Psoas muscle (tissue), 8 donors: ENCODE measurements around the gene ADCY10. TPM values are rescaled to one million over a fixed set of nuclear protein-coding genes. Genes with fewer than 3 reads are reported as not detected.

Experiments
- ATAC-seq, 4 donors: fragments of 200-7000 bp; cut with Tn5 transposase; one replicate each; pipeline ENCODE4 v1.9.1; 2020; ENCODE audit warnings: moderate library complexity in 3 of 4, mild to moderate bottlenecking in 2 of 4
- DNase-seq, 2 donors: peaks; one replicate each; pipeline ENCODE4 v3.0.0-alpha.2; 2020
- H3K27ac ChIP-seq: fragments of 200-600 bp; one replicate; pipeline ENCODE4 v1.8.0; 2022
- H3K27me3 ChIP-seq, 3 donors: fragments of 200-600 bp in 1 of 3; one replicate each; pipeline versions ENCODE4 v1.6.1 to v1.8.0; 2013 to 2022; ENCODE audit warnings: low read length in 2 of 3, mild to moderate bottlenecking in 2 of 3, moderate library complexity in 1 of 3; ENCODE audit not compliant: insufficient read depth in 3 of 3
- H3K36me3 ChIP-seq, 2 donors: fragments of 200-600 bp in 1 of 2; one replicate each; pipeline versions ENCODE4 v1.6.1 to v1.8.0; 2013 to 2022; ENCODE audit warnings: low read depth in 1 of 2, mild to moderate bottlenecking in 1 of 2, moderate library complexity in 1 of 2; ENCODE audit not compliant: insufficient read depth in 1 of 2
- H3K4me1 ChIP-seq: fragments of 200-600 bp; one replicate; pipeline ENCODE4 v1.8.0; 2022
- H3K4me3 ChIP-seq: fragments of 200-600 bp; one replicate; pipeline ENCODE4 v1.8.0; 2022; ENCODE audit warnings: mild to moderate bottlenecking
- H3K9me3 ChIP-seq: fragments of 200-600 bp; one replicate; pipeline ENCODE4 v1.8.0; 2022
- CTCF ChIP-seq: fragments of 200-600 bp; IDR thresholded peaks from one replicate; pipeline ENCODE4 v1.8.0; 2022; ENCODE audit warnings: antibody characterized with exemption
- WGBS, 3 donors: extraction: QIAGEN DNeasy Blood & Tissue Kit; methylation state at CpG; one replicate each; pipeline versions ENCODE4 v1.1.6 to v1.1.7; 2013; 5-methylcytosine and 5-hydroxymethylcytosine counted together
- intact Hi-C, 2 donors: fragments of 100-400 bp; cut with DNase I; formaldehyde crosslinking; loops; one replicate each; pipeline versions ENCODE4 v1.11.0 to v1.14.2; 2022
- polyA plus RNA-seq, 3 donors: library from polyadenylated mRNA; stranded (reverse); fragments of 200-250 nt; gene quantifications; one replicate each; pipeline ENCODE4 v1.2.3, GENCODE V29; 2013
- total RNA-seq, 4 donors: library from RNA; stranded (reverse); fragmentation: NEBNext Ultra II Directional in 2 of 4; extraction: Animal tissue kit (Norgen Biotek cat#: 25700) in 2 of 4; gene quantifications; one replicate each; pipeline versions ENCODE4 v1.2.1 to v1.2.4, GENCODE V29; 2021 to 2023
- donor health status: healthy with polysubstance abuse.
- donor health status: DM: no; HTN: no; CAD: no; lungs with moderate emphysema.
- donor health status: Bipolar disorder and iron deficiency.
- donor health status: healthy.
- donor health status: DM: yes; HTN: yes; CAD: no.
- donor health status: DM: no; HTN: no; CAD: no.
- donor health status: DM: no; HTN: no; CAD: no.
- donor health status: DM: yes; HTN: yes; CAD: no.

ADCY10 gene
- total and polyA plus RNA-seq, 7 donors, result 0.01 to 0.54 (median 0.17) TPM

DNA sequence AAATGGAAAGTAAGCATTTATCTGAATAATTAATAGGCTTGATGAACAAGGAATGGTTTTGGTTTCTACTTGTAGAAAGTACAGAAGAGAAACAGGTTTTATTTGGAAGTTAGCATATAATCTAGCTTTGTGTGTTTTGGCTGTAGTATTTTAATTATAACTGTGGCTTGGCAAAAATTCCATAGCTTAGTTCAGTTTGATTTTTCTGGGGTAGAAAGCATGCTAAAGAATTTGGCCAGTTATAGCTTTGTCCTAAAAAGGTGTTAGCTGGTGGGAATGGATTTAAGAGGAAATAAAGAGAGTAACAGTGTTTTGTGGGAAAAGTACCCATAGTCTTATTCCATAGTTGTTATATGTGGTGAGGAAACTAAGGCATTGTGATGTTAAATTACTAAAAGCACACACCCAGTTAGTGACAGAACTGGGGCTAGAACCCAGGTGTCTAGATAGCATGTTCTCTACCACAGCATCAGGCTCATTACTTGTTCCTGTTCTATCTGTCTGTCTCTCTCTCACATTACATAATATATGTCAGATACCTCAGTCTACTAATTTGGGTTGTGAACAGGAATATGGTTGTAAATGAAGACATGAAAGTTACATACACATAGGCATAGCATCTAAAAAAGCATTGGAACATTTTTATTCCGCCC is 137.2 kb downstream of the ADCY10 start:
- Histone ChIP-seq H3K27ac (no peak overlapping the region), H3K9me3 (peaks cover 11% of the 10 kb centered on the region), H3K4me3 (no peak overlapping the region), H3K27me3 (no peaks in the 10 kb centered on the region), H3K4me1 (no peaks in the 10 kb centered on the region), H3K36me3 (peaks cover 0 to 63% of the 10 kb centered on the region in 2 donors)
- DNase-seq, result no peak
- no peak for TF ChIP-seq CTCF
- intact Hi-C loops, result no loop called here
- no peak for ATAC-seq
- 93 to 100% (median 100%) methylated on average over 1 of the region's 1 CpG for WGBS, 3 donors

DNA sequence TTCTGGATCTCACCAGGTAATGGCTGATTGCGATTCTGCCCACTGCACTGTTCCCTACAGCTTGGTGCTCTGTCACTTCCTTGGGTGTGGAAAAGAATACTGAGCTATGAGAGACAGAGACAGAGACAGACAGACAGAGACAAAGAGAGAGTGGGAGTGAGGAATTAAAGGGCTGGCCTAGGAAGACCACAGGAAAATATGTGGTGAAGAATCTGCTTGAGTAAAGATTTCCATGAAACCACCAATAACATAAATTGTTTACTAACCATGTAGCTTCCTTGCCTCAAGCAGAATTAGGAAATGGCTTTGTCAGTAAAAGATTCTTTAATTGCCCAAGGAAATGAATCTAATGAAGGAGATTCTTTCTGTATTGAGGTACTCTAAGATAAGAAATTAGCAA is 137.8 kb downstream of the ADCY10 start:
- Histone ChIP-seq H3K9me3 (peaks cover 5% of the 10 kb centered on the region), H3K36me3 (peaks cover 0 to 63% of the 10 kb centered on the region in 2 donors), H3K27ac (no peak overlapping the region), H3K4me1 (no peaks in the 10 kb centered on the region), H3K4me3 (no peak overlapping the region), H3K27me3 (no peaks in the 10 kb centered on the region)
- ATAC-seq, result no peak
- intact Hi-C loops, result no loop called here
- WGBS, 3 donors, result 90 to 96% (median 96%) methylated on average over 1 of the region's 1 CpG
- no peak for DNase-seq
- TF ChIP-seq CTCF, result no peak

DNA sequence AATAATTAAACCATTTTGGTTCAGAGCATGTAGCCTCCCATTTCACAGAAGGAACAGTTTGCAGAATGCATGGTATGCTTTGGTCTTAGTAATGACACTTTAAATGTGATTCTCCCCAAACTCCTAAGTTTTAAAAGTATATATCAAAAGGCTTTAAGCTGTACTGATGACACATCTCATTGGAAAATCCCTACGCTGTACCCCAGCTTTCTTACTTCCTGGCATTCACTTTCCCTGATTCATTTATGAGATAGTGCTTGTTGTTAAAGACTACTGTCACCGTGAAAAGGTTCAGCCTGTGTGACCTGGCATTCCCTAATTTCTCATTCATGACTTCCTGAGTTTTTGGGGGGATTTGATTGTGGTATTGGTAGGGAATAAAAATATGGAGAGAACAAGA is 138.8 kb downstream of the ADCY10 start:
- 77 to 83% (median 80%) methylated on average over 2 of the region's 2 CpGs for WGBS, 3 donors
- Histone ChIP-seq H3K27me3 (no peaks in the 10 kb centered on the region), H3K4me3 (no peak overlapping the region), H3K9me3 (no peaks in the 10 kb centered on the region), H3K27ac (no peak overlapping the region), H3K4me1 (no peaks in the 10 kb centered on the region), H3K36me3 (peaks cover 0 to 56% of the 10 kb centered on the region in 2 donors)
- no peak for TF ChIP-seq CTCF
- ATAC-seq, result no peak
- intact Hi-C loops, result no loop called here
- no peak for DNase-seq

DNA sequence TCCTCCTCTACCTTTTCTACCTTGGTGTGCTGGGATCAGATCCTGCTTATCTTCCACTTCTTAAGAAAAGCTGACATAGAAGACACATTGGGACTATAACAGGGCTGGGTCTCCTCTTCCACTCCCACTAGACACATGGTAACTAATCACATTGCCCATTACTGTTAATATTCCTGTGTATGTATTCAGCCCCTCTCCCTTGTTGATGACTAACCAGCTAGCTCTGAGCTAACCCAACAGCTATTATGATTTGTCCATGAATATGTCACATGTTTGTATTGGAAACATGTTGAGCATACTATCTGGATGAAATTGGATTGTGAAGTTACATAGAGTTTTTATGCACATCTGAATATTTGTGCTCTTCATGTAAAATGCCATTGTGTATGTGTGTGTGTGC is 139.2 kb downstream of the ADCY10 start:
- H3K36me3 ChIP-seq, result peaks cover 0 to 53% of the 10 kb centered on the region in 2 donors
- ATAC-seq, result no peak

More for the DNA sequence above, 139.2 kb downstream of the ADCY10 start:
- H3K27ac ChIP-seq, result no peak overlapping the region
- H3K27me3 ChIP-seq, result no peaks in the 10 kb centered on the region
- TF ChIP-seq CTCF, result no peak
- intact Hi-C loops, result no loop called here
- no peak overlapping the region for H3K4me3 ChIP-seq
- no peaks in the 10 kb centered on the region for H3K9me3 ChIP-seq
- H3K4me1 ChIP-seq, result no peaks in the 10 kb centered on the region
- DNase-seq, result no peak
